Endothelial cell of hepatic sinusoid (primary cell): ENCODE results near the gene NAPB.

ENCODE experiments used
- in situ Hi-C: cut with HindIII; loops from 2 replicates; pipeline ENCODE4 v1.10.0; 2017; ENCODE audit warnings: low sequenced_read_pairs

NAPB gene

GRCh38 chr20:23370274-23370673, 51.0 kb downstream of the NAPB start:
- in situ Hi-C loops: loop anchor here (5.0 kb wide), 1 partner anchor 47 kb away; no protein-coding TSS in a partner anchor

GRCh38 chr20:23369072-23369823, 52.0 kb downstream of the NAPB start:
- in situ Hi-C loops: no loop called here

GRCh38 chr20:23368316-23369071, 52.8 kb downstream of the NAPB start:
- in situ Hi-C loops: no loop called here

GRCh38 chr20:23367770-23368169, 53.5 kb downstream of the NAPB start:
- in situ Hi-C loops: no loop called here

GRCh38 chr20:23366384-23366783, 54.9 kb downstream of the NAPB start:
- in situ Hi-C loops: no loop called here

- in situ Hi-C loops: no loop called here
Observed at GRCh38 chr20:23365390-23366165, 55.7 kb downstream of the NAPB start.

- in situ Hi-C loops: no loop called here
Observed at GRCh38 chr20:23363257-23363649, 58.0 kb downstream of the NAPB start.

- in situ Hi-C loops: no loop called here
Observed at GRCh38 chr20:23362392-23363256, 58.7 kb downstream of the NAPB start.

GRCh38 chr20:23361476-23362391, 59.6 kb downstream of the NAPB start, which contains the start of gene GZF1:
TSS of gene GZF1 (plus strand) at chr20:23362182. CDS start at chr20:23364384, 2,202 bp downstream.
- in situ Hi-C loops: no loop called here

GRCh38 chr20:23361119-23361475, 60.2 kb downstream of the NAPB start:
- in situ Hi-C loops: no loop called here

GRCh38 chr20:23360531-23360930, 60.8 kb downstream of the NAPB start:
- in situ Hi-C loops: no loop called here

- in situ Hi-C loops: no loop called here
Observed at GRCh38 chr20:23358923-23359593, 62.2 kb downstream of the NAPB start.

- in situ Hi-C loops: no loop called here
Observed at GRCh38 chr20:23358563-23358906, 62.8 kb downstream of the NAPB start.

GRCh38 chr20:23357767-23358562, 63.3 kb downstream of the NAPB start:
- in situ Hi-C loops: no loop called here

- in situ Hi-C loops: no loop called here
Observed at GRCh38 chr20:23356203-23356602, 65.1 kb downstream of the NAPB start.

- in situ Hi-C loops: no loop called here
Observed at GRCh38 chr20:23350904-23351838, 70.1 kb downstream of the NAPB start.
